Stimulated activated CD4-positive, alpha-beta T cell treated with anti-CD3 and anti-CD28 coated beads, Interleukin-2, amount 100 ng/mL, for 4 hours (primary cell): ENCODE measurements around the gene MACROH2A1.

ENCODE experiments used
- DNase-seq: peaks from one replicate; pipeline ENCODE4 v3.0.0-alpha.2; 2020; ENCODE audit warnings: low read depth

The MACROH2A1 gene

GRCh38 chr5:135398855-135399793 is at the start of gene MACROH2A1:
MACROH2A1 (minus strand) TSS chr5:135399231; CDS start chr5:135389093, 10,138 bp downstream.
- peak; percentile 73 for DNase-seq

- DNase-seq: no peak
These were observed 49.2 kb upstream of the MACROH2A1 start for GRCh38 chr5:135448071-135448739.

GRCh38 chr5:135447298-135447929 is 48.4 kb upstream of the MACROH2A1 start, which contains the start of gene DCANP1:
DCANP1 (minus strand) TSS chr5:135447348; CDS start chr5:135447108, 240 bp downstream.
- no peak for DNase-seq

- DNase-seq: no peak
These were observed 47.6 kb upstream of the MACROH2A1 start for GRCh38 chr5:135446615-135447014.

- no peak for DNase-seq
These were observed 47.2 kb upstream of the MACROH2A1 start for GRCh38 chr5:135446206-135446605.

GRCh38 chr5:135445306-135445985 is 46.4 kb upstream of the MACROH2A1 start:
- no peak for DNase-seq

GRCh38 chr5:135444881-135445280 is 45.9 kb upstream of the MACROH2A1 start:
- DNase-seq: no peak

- DNase-seq: no peak
These were observed 45.3 kb upstream of the MACROH2A1 start for GRCh38 chr5:135444360-135444759.

- no peak for DNase-seq
These were observed 44.3 kb upstream of the MACROH2A1 start for GRCh38 chr5:135443161-135443960.

- DNase-seq: no peak
These were observed 43.6 kb upstream of the MACROH2A1 start for GRCh38 chr5:135442431-135443160.

GRCh38 chr5:135441919-135442318 is 42.9 kb upstream of the MACROH2A1 start:
- DNase-seq: no peak

GRCh38 chr5:135441350-135441831 is 42.4 kb upstream of the MACROH2A1 start:
- no peak for DNase-seq

- no peak for DNase-seq
These were observed 41.9 kb upstream of the MACROH2A1 start for GRCh38 chr5:135440916-135441315.

- DNase-seq: no peak
These were observed 40.5 kb upstream of the MACROH2A1 start for GRCh38 chr5:135439231-135440205.

GRCh38 chr5:135438636-135439221 is 39.7 kb upstream of the MACROH2A1 start:
- no peak for DNase-seq

GRCh38 chr5:135437796-135438560 is 38.9 kb upstream of the MACROH2A1 start:
- no peak for DNase-seq

GRCh38 chr5:135437422-135437795 is 38.4 kb upstream of the MACROH2A1 start:
- no peak for DNase-seq

GRCh38 chr5:135436951-135437418 is 38.0 kb upstream of the MACROH2A1 start:
- no peak for DNase-seq
